Loucy (cell line): ENCODE measurements around the gene TDRD9.

Experiments
- EZH2phosphoT487 ChIP-seq: fragments of 200-600 bp; IDR thresholded peaks from 2 replicates; pipeline ENCODE4 v1.6.1; 2018; ENCODE audit warnings: antibody characterized with exemption, mild to moderate bottlenecking, moderate library complexity, borderline replicate concordance
- TF ChIP-seq, protein P1 (sequence below): fragments of 200-600 bp; sonication (generic); conservative IDR thresholded peaks from 2 replicates; pipeline ENCODE4 v1.5.1; 2014; ENCODE audit warnings: mild to moderate bottlenecking, antibody characterized with exemption, low read length

DNA sequence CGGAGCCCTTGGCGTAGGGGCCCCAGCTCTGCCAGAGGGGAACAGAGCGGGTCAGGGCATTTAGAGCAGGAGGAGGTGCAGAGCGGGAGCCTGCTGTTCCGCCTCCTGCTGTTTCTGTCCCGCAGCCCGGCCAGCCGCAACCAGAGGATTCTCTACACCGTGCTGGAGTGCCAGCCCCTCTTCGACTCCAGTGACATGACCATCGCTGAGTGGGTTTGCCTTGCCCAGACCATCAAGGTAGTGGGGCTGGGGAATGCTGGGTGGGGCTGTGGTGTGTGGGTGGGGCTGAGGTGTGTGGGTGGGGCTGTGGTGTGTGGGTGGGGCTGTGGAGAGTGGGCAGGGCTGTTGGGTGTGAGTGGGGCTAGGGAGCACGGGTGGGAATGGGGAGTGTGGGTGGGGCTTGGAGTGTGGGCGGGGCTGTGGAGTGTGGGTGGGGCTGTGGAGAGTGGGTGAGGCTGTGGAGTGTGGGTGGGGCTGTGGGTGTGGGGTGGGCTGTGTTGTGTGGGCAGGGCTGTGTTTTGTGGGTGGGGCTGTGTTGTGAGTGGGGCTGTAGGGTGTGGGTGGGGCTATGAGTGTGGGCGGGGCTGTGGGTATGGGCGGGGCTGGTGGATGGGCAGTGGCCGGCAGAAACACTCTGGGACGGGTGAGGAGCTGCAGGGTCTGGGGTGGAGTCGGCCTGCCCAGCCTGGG lies 165.3 kb downstream of the TDRD9 start:
- no peak for TF ChIP-seq EZH2phosphoT487
- TF ChIP-seq, protein P1, sequence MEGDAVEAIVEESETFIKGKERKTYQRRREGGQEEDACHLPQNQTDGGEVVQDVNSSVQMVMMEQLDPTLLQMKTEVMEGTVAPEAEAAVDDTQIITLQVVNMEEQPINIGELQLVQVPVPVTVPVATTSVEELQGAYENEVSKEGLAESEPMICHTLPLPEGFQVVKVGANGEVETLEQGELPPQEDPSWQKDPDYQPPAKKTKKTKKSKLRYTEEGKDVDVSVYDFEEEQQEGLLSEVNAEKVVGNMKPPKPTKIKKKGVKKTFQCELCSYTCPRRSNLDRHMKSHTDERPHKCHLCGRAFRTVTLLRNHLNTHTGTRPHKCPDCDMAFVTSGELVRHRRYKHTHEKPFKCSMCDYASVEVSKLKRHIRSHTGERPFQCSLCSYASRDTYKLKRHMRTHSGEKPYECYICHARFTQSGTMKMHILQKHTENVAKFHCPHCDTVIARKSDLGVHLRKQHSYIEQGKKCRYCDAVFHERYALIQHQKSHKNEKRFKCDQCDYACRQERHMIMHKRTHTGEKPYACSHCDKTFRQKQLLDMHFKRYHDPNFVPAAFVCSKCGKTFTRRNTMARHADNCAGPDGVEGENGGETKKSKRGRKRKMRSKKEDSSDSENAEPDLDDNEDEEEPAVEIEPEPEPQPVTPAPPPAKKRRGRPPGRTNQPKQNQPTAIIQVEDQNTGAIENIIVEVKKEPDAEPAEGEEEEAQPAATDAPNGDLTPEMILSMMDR, result no peak
